Type B pancreatic cell (in vitro differentiated cells): ENCODE results near the gene NFKBIB. TPM values are rescaled to one million over a fixed set of nuclear protein-coding genes. Genes with fewer than 3 reads are reported as not detected.

ENCODE experiments used
- DNase-seq: peaks from one replicate; pipeline ENCODE4 v3.0.0; 2021; ENCODE audit warnings: mixed read lengths; ENCODE audit not compliant: unreplicated experiment; ENCODE audit errors: extremely low spot score
- H3K27ac Mint-ChIP-seq: 2 replicates; pipeline ENCODE4 v1.8.0; 2021; ENCODE audit warnings: mild to moderate bottlenecking, mixed read lengths
- H3K27me3 Mint-ChIP-seq: 2 replicates; pipeline ENCODE4 v1.8.0; 2021; ENCODE audit warnings: mixed read lengths
- H3K36me3 Mint-ChIP-seq: 2 replicates; pipeline ENCODE4 v1.8.0; 2021; ENCODE audit warnings: mixed read lengths
- H3K4me1 Mint-ChIP-seq: one replicate; pipeline ENCODE4 v1.8.0; 2021; ENCODE audit warnings: mixed read lengths; ENCODE audit not compliant: unreplicated experiment
- H3K4me3 Mint-ChIP-seq: 2 replicates; pipeline ENCODE4 v1.8.0; 2021; ENCODE audit warnings: mild to moderate bottlenecking, mixed read lengths
- H3K9me3 Mint-ChIP-seq: 2 replicates; pipeline ENCODE4 v1.8.0; 2021; ENCODE audit warnings: mixed read lengths
- total RNA-seq: library from RNA; stranded (reverse); gene quantifications from 2 replicates; pipeline ENCODE4 v1.2.1, GENCODE V29; 2021; ENCODE audit warnings: low replicate concordance
- TF ChIP-seq, protein P1 (sequence below): fragments of 200-600 bp; sonication (generic); conservative IDR thresholded peaks from 2 replicates; pipeline ENCODE4 v1.5.0; 2021; ENCODE audit warnings: antibody characterized with exemption, mild to moderate bottlenecking

Gene NFKBIB
- total RNA-seq, 1 donor from 2014 or later, result 13.7 TPM

DNA sequence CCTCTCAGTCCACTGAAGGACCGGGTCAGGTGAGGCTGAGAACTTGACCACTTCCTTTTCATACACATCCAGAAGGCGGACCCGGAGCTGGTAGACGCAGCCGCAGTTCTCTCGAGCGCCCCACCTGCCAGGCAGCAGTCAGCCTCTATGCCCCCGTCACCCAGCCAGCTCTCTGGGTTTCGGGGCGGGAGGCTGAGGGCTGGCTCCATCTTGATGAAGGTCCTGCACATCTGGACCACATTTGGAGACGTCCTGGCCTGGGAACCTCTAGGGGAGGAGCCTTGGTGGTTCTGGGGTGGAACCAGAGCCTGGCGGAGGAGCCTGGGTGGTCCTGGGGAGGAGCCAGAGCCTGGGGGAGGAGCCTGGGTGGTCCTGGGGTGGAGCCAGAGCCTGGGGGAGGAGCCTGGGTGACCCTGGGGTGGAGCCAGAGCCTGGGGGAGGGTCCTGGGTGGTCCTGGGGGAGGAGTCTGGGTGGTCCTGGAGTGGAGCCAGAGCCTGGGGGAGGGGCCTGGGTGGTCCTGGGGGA, 45.3 kb downstream of the NFKBIB start:
- Mint-ChIP-seq H3K27ac (peak overlapping the region; percentile 22), H3K36me3 (peaks cover 9% of the 10 kb centered on the region), H3K9me3 (no peaks in the 10 kb centered on the region), H3K4me3 (no peak overlapping the region), H3K4me1 (peaks cover 12% of the 10 kb centered on the region), H3K27me3 (no peaks in the 10 kb centered on the region)
- DNase-seq, result no peak
- TF ChIP-seq, protein P1, sequence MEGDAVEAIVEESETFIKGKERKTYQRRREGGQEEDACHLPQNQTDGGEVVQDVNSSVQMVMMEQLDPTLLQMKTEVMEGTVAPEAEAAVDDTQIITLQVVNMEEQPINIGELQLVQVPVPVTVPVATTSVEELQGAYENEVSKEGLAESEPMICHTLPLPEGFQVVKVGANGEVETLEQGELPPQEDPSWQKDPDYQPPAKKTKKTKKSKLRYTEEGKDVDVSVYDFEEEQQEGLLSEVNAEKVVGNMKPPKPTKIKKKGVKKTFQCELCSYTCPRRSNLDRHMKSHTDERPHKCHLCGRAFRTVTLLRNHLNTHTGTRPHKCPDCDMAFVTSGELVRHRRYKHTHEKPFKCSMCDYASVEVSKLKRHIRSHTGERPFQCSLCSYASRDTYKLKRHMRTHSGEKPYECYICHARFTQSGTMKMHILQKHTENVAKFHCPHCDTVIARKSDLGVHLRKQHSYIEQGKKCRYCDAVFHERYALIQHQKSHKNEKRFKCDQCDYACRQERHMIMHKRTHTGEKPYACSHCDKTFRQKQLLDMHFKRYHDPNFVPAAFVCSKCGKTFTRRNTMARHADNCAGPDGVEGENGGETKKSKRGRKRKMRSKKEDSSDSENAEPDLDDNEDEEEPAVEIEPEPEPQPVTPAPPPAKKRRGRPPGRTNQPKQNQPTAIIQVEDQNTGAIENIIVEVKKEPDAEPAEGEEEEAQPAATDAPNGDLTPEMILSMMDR, result no peak

DNA sequence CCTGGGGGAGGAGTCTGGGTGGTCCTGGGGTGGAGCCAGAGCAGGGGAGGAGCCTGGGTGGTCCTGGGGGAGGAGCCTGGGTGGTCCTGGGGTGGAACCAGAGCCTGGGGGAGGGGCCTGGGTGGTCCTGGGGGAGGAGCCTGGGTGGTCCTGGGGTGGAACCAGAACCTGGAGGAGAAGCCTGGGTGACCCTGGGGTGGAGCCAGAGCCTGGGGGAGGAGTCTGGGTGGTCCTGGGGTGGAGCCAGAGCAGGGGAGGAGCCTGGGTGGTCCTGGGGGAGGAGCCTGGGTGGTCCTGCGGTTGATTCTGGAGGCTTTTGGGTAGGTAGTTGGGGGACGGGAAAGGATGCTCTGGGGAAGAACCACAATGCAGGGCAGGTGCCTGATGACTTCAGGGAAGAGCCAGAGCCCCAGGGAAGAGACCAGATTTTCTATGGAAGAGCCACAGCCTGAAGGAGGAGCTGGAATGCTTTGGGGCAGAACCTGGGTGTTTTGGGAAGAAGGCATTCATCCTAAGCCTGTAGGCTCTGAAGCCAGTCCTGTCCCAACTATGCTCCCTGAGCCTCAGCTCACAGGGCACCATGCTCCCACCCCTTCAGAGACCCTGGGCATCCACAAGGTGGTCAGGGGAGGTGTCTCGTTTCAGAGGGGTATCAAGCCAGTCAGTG, 45.9 kb downstream of the NFKBIB start:
- no peak for DNase-seq
- Mint-ChIP-seq H3K4me1 (peaks cover 9% of the 10 kb centered on the region), H3K27me3 (no peaks in the 10 kb centered on the region), H3K27ac (no peak overlapping the region), H3K4me3 (no peak overlapping the region), H3K9me3 (no peaks in the 10 kb centered on the region), H3K36me3 (peaks cover 9% of the 10 kb centered on the region)
- TF ChIP-seq, protein P1, result no peak

DNA sequence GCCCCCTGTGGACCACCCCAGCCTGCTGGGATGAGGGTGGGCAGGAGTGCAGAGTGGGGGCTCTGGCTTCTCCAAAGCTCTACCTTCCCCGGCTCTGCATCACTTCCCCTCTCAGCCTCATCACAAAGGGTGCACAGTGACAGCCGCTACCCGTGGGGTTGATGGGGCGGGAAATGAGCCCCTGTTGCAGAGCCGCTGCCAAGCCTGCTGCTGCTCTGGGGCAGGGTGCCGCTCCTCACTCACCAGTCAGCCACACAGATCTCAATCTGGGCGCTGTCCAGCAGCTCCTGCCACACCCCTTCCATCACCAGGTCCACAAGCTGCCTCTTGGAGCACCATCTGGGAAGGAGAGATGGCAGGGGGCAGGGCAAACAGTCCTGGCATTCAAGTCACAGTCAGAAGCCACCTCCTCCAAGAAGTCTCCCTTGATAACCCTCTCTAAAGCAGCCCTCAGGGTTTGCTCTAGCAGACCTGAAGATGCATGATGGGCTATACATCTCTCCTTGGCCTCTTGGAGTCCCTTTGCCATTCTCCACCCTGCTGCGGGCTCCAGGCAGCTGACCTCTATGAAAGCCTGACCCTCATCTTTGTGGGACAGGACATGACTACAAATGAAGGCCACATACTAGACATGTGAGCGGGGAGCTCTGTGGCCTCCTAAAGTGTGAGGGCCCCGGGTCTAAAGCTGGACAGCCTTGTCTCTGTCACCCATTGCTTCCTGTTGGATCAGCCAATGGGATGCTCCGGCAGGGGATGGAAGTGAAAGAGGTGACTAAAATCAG, 46.7 kb downstream of the NFKBIB start:
- Mint-ChIP-seq H3K4me3 (no peak overlapping the region), H3K27ac (no peak overlapping the region), H3K9me3 (no peaks in the 10 kb centered on the region), H3K27me3 (no peaks in the 10 kb centered on the region), H3K4me1 (peaks cover 9% of the 10 kb centered on the region), H3K36me3 (peaks cover 9% of the 10 kb centered on the region)
- TF ChIP-seq, protein P1, result no peak
- DNase-seq, result no peak

DNA sequence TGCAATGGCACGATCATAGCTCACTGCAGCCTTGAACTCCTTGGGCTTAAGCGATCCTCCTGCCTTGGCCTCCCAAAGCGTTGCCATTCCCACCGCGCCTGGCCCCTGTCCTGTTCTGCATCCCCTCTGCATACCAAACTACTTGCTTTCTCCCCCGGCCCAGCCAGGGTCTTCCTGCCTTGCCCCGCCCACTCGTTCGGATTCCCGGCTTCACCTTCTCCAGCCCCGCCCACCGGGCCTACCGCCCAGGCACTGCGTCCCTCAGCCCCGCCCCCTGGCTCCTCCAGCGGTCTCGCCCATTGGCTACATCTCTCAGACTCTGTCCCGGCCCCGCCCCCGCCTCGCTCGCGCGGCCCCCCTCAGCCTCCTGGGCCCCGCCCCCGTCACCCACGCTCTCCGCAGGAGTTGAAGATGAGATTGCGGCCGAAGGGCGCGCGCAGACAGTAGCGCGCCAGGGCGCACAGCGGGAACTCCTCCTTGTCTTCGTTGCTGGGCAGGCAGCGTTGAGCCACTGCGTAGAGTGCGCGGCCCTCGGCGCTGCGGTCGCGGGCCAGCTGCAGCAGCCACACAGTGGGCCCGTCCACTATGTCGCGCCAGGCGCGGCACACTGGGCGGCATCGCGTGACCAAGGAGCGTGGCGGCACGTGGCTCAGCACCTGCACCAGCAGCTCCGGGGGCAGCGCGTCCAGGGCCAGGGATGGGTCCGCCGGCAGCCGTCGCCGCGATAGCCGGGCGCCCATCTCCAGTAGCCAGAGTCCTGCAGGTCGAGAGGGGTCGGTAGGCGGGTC, 50.0 kb downstream of the NFKBIB start:
- Mint-ChIP-seq H3K36me3 (peaks cover 10% of the 10 kb centered on the region), H3K4me1 (peaks cover 16% of the 10 kb centered on the region), H3K9me3 (no peaks in the 10 kb centered on the region), H3K27me3 (peaks cover 3% of the 10 kb centered on the region), H3K4me3 (peak overlapping the region; percentile 80), H3K27ac (peak overlapping the region; percentile 72)
- TF ChIP-seq, protein P1, result no peak
- peak; percentile 96 for DNase-seq

DNA sequence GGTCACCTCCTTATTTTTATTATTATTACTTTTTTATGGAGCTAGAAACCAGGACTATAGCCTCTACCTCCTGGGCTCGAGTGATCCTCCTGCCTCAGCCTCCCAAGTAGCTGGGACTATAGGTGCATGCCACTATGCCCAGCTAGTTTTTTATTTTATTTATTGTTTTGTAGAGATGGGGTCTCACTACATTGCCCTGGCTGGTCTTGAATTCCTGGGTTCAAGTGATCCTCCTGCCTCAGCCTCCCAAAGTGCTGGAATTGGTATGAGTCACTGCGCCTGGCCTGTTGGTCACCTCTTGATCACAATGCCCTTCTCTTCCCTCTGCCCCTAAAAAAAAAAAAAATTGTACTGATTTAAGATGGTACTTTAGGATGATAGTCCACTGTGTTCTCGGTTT, 51.4 kb downstream of the NFKBIB start:
- no peak for DNase-seq
- no peak overlapping the region for H3K27ac Mint-ChIP-seq
- peaks cover 10% of the 10 kb centered on the region for H3K36me3 Mint-ChIP-seq
- peak overlapping the region; percentile 31 for H3K4me3 Mint-ChIP-seq
- H3K27me3 Mint-ChIP-seq, result peaks cover 3% of the 10 kb centered on the region
- TF ChIP-seq, protein P1, result no peak
- H3K9me3 Mint-ChIP-seq, result no peaks in the 10 kb centered on the region
- H3K4me1 Mint-ChIP-seq, result peaks cover 16% of the 10 kb centered on the region
